ENCODE measurements around the gene AP4B1. TPM values are rescaled to one million over a fixed set of nuclear protein-coding genes. Genes with fewer than 3 reads are reported as not detected.
"Not testable (repeated sequence)": the region's sequence is repeated elsewhere in the genome, so short reads cannot be mapped to it uniquely, and the experiment has no call there.

AP4B1 gene
- total RNA-seq, 2 donors from 2014 or later: 11.9 to 12.0 TPM

- DNase-seq (no peak), ATAC-seq (peak; percentile 53 to 55)
- intact Hi-C loops (cut with DNase I): no loop called here
These were observed 32.2 kb downstream of the AP4B1 start for GRCh38 chr1:113872219-113872935.

DNA sequence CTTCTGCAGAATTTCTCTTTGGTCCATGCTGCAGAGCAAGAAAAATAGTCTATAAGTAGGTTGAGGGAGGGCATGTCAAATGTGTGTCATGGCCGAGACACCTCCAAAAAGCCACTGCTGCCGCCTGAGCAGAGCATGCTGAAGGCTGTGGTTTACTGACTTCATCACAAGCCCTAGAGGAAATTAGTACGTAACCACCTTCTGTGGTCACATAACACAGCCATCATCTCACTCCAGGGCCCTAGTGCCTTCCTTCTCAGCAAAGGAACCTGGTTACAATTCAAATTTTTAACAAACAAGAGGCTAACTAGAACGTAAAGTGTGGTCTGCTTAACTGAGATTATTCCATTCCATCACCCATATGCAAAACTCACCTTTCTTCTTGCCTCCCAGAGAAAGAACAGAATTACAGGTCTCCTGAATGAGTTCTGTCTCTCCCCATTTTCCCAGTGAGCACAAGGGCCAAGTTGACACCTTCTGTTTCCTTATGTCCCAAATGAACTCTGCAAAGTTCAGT lies 32.9 kb downstream of the AP4B1 start, which contains the start of gene PTPN22:
Gene PTPN22, minus strand, starts transcription at position 116 of the 517 bp plus-strand sequence.
- ATAC-seq (peak; percentile 87 to 93), DNase-seq (peak; percentile 25)
- intact Hi-C loops (cut with DNase I): no loop called here

- ATAC-seq: no peak
- DNase-seq: no peak
- intact Hi-C loops (cut with DNase I): no loop called here
These were observed 33.8 kb downstream of the AP4B1 start for GRCh38 chr1:113870778-113871177.

GRCh38 chr1:113868387-113869083 lies 36.1 kb downstream of the AP4B1 start:
- ATAC-seq (no peak), DNase-seq (no peak)
- intact Hi-C loops (cut with DNase I): no loop called here

- no peak for ATAC-seq
- DNase-seq: no peak
- intact Hi-C loops (cut with DNase I): no loop called here
These were observed 43.0 kb downstream of the AP4B1 start for GRCh38 chr1:113861641-113862040.

- intact Hi-C loops (cut with DNase I): no loop called here
- DNase-seq (no peak), ATAC-seq (no peak)
These were observed 43.7 kb downstream of the AP4B1 start for GRCh38 chr1:113860891-113861290.

GRCh38 chr1:113859478-113860175 lies 45.0 kb downstream of the AP4B1 start:
- ATAC-seq: peak in 1 of 2 donors; percentile 52
- intact Hi-C loops (cut with DNase I): no loop called here

DNA sequence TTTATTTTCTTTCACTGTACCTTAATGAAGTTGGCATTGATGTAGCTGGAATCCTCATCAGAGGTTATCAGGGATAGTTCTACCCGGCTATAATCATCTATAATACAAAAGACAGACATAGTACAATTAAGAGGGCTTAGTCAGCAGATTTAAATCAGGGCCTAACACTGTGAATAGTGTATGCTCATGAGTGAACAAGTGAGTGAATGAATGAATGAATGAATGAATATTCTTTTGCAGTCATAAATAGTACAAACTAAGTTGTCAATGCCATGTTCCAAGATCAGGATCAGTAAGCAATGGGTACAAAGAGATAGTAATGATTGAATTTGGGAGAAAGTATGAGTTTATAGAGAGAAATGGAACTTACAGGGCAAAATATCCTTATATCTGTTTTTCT lies 45.6 kb downstream of the AP4B1 start:
- no peak for DNase-seq
- intact Hi-C loops (cut with DNase I): no loop called here
- ATAC-seq: no peak

More at GRCh38 chr1:113859478-113860175, 45.0 kb downstream of the AP4B1 start:
- no peak for DNase-seq

- intact Hi-C loops (cut with DNase I): no loop called here
These were observed 46.2 kb downstream of the AP4B1 start for GRCh38 chr1:113858418-113858817.

DNA sequence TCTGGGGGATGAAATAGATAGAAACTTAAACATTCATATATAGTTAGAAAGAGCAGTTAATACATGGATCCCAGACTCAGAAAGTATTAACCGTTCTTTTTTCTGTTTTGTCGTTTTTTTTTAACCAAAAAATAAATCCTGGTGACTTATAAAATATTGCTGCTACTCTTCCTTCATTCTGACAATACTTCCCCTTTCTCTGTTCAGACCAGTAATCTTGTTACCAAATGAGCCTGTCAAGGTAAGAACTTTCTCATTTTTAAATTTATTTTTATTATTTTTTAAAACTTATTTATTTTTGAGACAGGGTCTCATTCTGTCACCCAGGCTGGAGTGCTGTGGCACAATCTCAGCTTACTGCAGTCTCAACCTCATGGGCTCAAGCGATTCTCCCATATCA lies 46.8 kb downstream of the AP4B1 start:
- DNase-seq (no peak), ATAC-seq (no peak)
- intact Hi-C loops (cut with DNase I): no loop called here

More at GRCh38 chr1:113858418-113858817, 46.2 kb downstream of the AP4B1 start:
- DNase-seq (no peak), ATAC-seq (no peak)

- no peak for ATAC-seq
- no peak for DNase-seq
- intact Hi-C loops (cut with DNase I): no loop called here
These were observed 48.2 kb downstream of the AP4B1 start for GRCh38 chr1:113856401-113856790.

GRCh38 chr1:113855630-113856400 lies 48.8 kb downstream of the AP4B1 start:
- DNase-seq: no peak
- intact Hi-C loops (cut with DNase I): no loop called here
- ATAC-seq: no peak

GRCh38 chr1:113854234-113854633 lies 50.4 kb downstream of the AP4B1 start:
- intact Hi-C loops (cut with DNase I): no loop called here
- DNase-seq (no peak), ATAC-seq (no peak)

GRCh38 chr1:113852694-113853093 lies 51.9 kb downstream of the AP4B1 start:
- intact Hi-C loops (cut with DNase I); DNase-seq; ATAC-seq: not testable (repeated sequence)

GRCh38 chr1:113850127-113850796 lies 54.3 kb downstream of the AP4B1 start:
- ATAC-seq (no peak), DNase-seq (no peak)
- intact Hi-C loops (cut with DNase I): no loop called here

DNA sequence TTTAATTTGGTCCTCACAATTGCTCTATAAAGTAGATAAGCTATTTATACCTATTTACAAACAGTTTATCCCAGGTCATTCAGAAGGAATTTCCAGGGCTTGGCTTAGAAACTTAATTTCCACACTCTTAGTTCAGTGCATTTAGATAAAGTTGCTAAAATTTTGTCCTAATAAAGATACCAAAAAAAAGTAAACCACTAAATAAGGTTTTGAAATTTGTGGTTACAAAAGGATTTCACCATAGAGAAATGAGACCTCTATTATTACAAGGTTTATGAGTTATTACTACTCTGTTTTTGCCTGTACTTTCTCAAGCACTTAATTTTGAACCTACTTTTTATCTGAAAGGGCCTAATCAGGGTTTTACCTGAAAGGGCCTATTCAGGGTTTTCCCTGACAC lies 55.5 kb downstream of the AP4B1 start:
- intact Hi-C loops (cut with DNase I): no loop called here
- no peak for ATAC-seq
- no peak for DNase-seq

GRCh38 chr1:113846391-113847035 lies 58.1 kb downstream of the AP4B1 start:
- DNase-seq (no peak), ATAC-seq (no peak)
- intact Hi-C loops (cut with DNase I): no loop called here
